NCI-H2196 treated with DMSO at 0.1 percent for 48 hours (cell line): Measurements from ENCODE around the gene TBXAS1.

Experiments
- DNase-seq: peaks from one replicate; lab custom pipeline; 2025; ENCODE audit not compliant: unreplicated experiment; lab: John Stamatoyannopoulos, UW

Gene TBXAS1

GRCh38 chr7:139974179-139974811, 145.2 kb downstream of the TBXAS1 start:
- no peak for DNase-seq

GRCh38 chr7:139976055-139976837, 147.2 kb downstream of the TBXAS1 start:
- DNase-seq = no peak

GRCh38 chr7:139976838-139977656, 148.0 kb downstream of the TBXAS1 start:
- DNase-seq = no peak

GRCh38 chr7:139981511-139981895, 152.4 kb downstream of the TBXAS1 start:
- DNase-seq = no peak

GRCh38 chr7:139982927-139983920, 154.2 kb downstream of the TBXAS1 start:
- DNase-seq = no peak

- DNase-seq = no peak
These were observed 155.8 kb downstream of the TBXAS1 start for GRCh38 chr7:139984642-139985539.

- DNase-seq = no peak
These were observed 156.7 kb downstream of the TBXAS1 start for GRCh38 chr7:139985811-139986210.

- DNase-seq = no peak
These were observed 158.8 kb downstream of the TBXAS1 start for GRCh38 chr7:139987691-139988516.

- DNase-seq = no peak
These were observed 160.5 kb downstream of the TBXAS1 start for GRCh38 chr7:139989366-139990141.

- no peak for DNase-seq
These were observed 161.1 kb downstream of the TBXAS1 start for GRCh38 chr7:139990142-139990535.

- DNase-seq = no peak
These were observed 161.7 kb downstream of the TBXAS1 start for GRCh38 chr7:139990571-139991268.

- no peak for DNase-seq
These were observed 162.2 kb downstream of the TBXAS1 start for GRCh38 chr7:139991269-139991666.

GRCh38 chr7:139991911-139992310, 162.8 kb downstream of the TBXAS1 start:
- no peak for DNase-seq

- no peak for DNase-seq
These were observed 163.4 kb downstream of the TBXAS1 start for GRCh38 chr7:139992353-139993044.

- no peak for DNase-seq
These were observed 164.1 kb downstream of the TBXAS1 start for GRCh38 chr7:139993169-139993568.

GRCh38 chr7:139993592-139993991, 164.5 kb downstream of the TBXAS1 start:
- DNase-seq = no peak

- DNase-seq = no peak
These were observed 165.3 kb downstream of the TBXAS1 start for GRCh38 chr7:139994356-139994755.
